ENCODE measurements around the gene TNFRSF4.
A peak's percentile ranks its signal among the peaks of the same experiment; 100 is the strongest.
"Not testable (repeated sequence)": the region's sequence is repeated elsewhere in the genome, so short reads cannot be mapped to it uniquely, and the experiment has no call there.

Gene TNFRSF4

GRCh38 chr1:1202831-1203560, 11.0 kb downstream of the TNFRSF4 start:
- no peak for DNase-seq (ENCODE audit: low spot score)

- no peak for DNase-seq (ENCODE audit: low spot score)
These were observed 12.8 kb downstream of the TNFRSF4 start for GRCh38 chr1:1200876-1201810.

GRCh38 chr1:1199961-1200875, 13.7 kb downstream of the TNFRSF4 start:
- no peak for DNase-seq (ENCODE audit: low spot score)

- DNase-seq (ENCODE audit: low spot score): no peak
These were observed 14.6 kb downstream of the TNFRSF4 start for GRCh38 chr1:1199141-1199960.

GRCh38 chr1:1198423-1199140, 15.4 kb downstream of the TNFRSF4 start:
- DNase-seq (ENCODE audit: low spot score): no peak

GRCh38 chr1:1197551-1198422, 16.2 kb downstream of the TNFRSF4 start:
- DNase-seq (ENCODE audit: low spot score): no peak

- no peak for DNase-seq (ENCODE audit: low spot score)
These were observed 16.8 kb downstream of the TNFRSF4 start for GRCh38 chr1:1197188-1197500.

GRCh38 chr1:1196431-1197187, 17.3 kb downstream of the TNFRSF4 start:
- no peak for DNase-seq (ENCODE audit: low spot score)

- DNase-seq (ENCODE audit: low spot score): not testable (repeated sequence)
These were observed 18.2 kb downstream of the TNFRSF4 start for GRCh38 chr1:1195726-1196125.

GRCh38 chr1:1194723-1195122, 19.2 kb downstream of the TNFRSF4 start:
- DNase-seq (ENCODE audit: low spot score): no peak

GRCh38 chr1:1191734-1192133, 22.2 kb downstream of the TNFRSF4 start:
- DNase-seq (ENCODE audit: low spot score): no peak

GRCh38 chr1:1189111-1189510, 24.8 kb downstream of the TNFRSF4 start:
- DNase-seq (ENCODE audit: low spot score): no peak

- DNase-seq (ENCODE audit: low spot score): no peak
These were observed 26.0 kb downstream of the TNFRSF4 start for GRCh38 chr1:1187938-1188337.

GRCh38 chr1:1185101-1185765, 28.7 kb downstream of the TNFRSF4 start:
- peak; percentile 56 for DNase-seq (ENCODE audit: low spot score)

- no peak for DNase-seq (ENCODE audit: low spot score)
These were observed 29.8 kb downstream of the TNFRSF4 start for GRCh38 chr1:1183833-1184775.

GRCh38 chr1:1183221-1183747, 30.7 kb downstream of the TNFRSF4 start:
- DNase-seq (ENCODE audit: low spot score): no peak

Measured in pons (tissue), 1 donor.